ENCODE results near the gene PPHLN1.

GRCh38 chr12:42394429-42394828, 68.5 kb downstream of the PPHLN1 start:
- TF ChIP-seq CTCF (conservative IDR thresholded peaks at IDR 0.05 in 1 of 2, IDR thresholded peaks at IDR 0.05 in 1 of 2; ENCODE audit: extremely low read depth in 1 of 2, insufficient read depth in 1 of 2, low read depth in 1 of 2, low read length in 2 of 2) = no peak
- TF ChIP-seq EZH2 (IDR thresholded peaks at IDR 0.05; ENCODE audit: borderline replicate concordance, low read length) = no peak
